Uterus (tissue), 2 donors: ENCODE data around the gene SYNJ2BP.
"Not testable (repeated sequence)": the region's sequence is repeated elsewhere in the genome, so short reads cannot be mapped to it uniquely, and the experiment has no call there.

ENCODE experiments used
- CTCF ChIP-seq, 4 experiments: fragments of 200-600 bp in 2 of 4; fragments of 450-650 bp in 2 of 4; sonication (generic) in 2 of 4; IDR thresholded peaks; one replicate each; pipeline ENCODE4 v1.5.1; 2016 to 2019; ENCODE audit warnings: antibody characterized with exemption in 4 of 4, mild to moderate bottlenecking in 2 of 4, moderate library complexity in 1 of 4
- POLR2A ChIP-seq, 2 donors: fragments of 450-650 bp; IDR thresholded peaks; one replicate each; pipeline ENCODE4 v1.6.1; 2016; ENCODE audit warnings: antibody characterized with exemption in 2 of 2, mild to moderate bottlenecking in 1 of 2, moderate library complexity in 1 of 2

- TF ChIP-seq CTCF, POLR2A (IDR thresholded peaks at IDR 0.05): not testable (repeated sequence)
Measured at GRCh38 chr14:70419270-70419931, 2.5 kb upstream of the SYNJ2BP start.
